GM12878 (cell line): Measurements from ENCODE around the gene DCDC1. TPM values are rescaled to one million over a fixed set of nuclear protein-coding genes. Genes with fewer than 3 reads are reported as not detected.

ENCODE experiments used
- ATAC-seq: fragments of 200-7000 bp; cut with Tn5 transposase; 3 replicates; pipeline ENCODE4 v1.9.1; 2020; ENCODE audit warnings: mild to moderate bottlenecking, moderate library complexity
- BruUV-seq: library from RNA; stranded (reverse); fragments of 400-500 nt; replicated peaks from 2 replicates; lab custom pipeline; 2021; lab: Mats Ljungman, UMichigan
- CTCF ChIA-PET: fragments of 300-600 bp; sonication (Branson Sonifier 250); formaldehyde crosslinking; extraction: SDS; loops from one replicate; lab custom pipeline; 2021; ENCODE audit warnings: inconsistent platforms; lab: Yijun Ruan, JAX
- POLR2A ChIA-PET: fragments of 350-600 bp; formaldehyde crosslinking; extraction: SDS; loops from one replicate; lab custom pipeline; 2021; ENCODE audit warnings: inconsistent platforms; lab: Charles Lee
- RAD21 ChIA-PET: fragments of 300-600 bp; sonication (Branson Sonifier 250); formaldehyde crosslinking; loops from one replicate; lab custom pipeline; 2023; ENCODE audit warnings: antibody characterized with exemption; ENCODE audit not compliant: unreplicated experiment; lab: Charles Lee
- SMC1A ChIA-PET: fragments of 300-600 bp; sonication (Branson Sonifier 250); formaldehyde crosslinking; loops from one replicate; lab custom pipeline; 2023; ENCODE audit not compliant: unreplicated experiment, uncharacterized antibody; lab: Charles Lee
- DNase-seq: peaks from one replicate; pipeline ENCODE4 v3.0.0-alpha.2; 2011; ENCODE audit warnings: low read depth, low spot score
- FAIRE-seq: peaks from 3 replicates; lab custom pipeline; 2011; peaks lifted over from hg19 to GRCh38; lab: Jason Lieb, UNC
- H2AFZ ChIP-seq: 2 replicates; pipeline ENCODE4 v1.6.0; 2011; ENCODE audit warnings: low read depth, low read length, control low read depth; ENCODE audit not compliant: control insufficient read depth
- H3K27ac ChIP-seq: 2 replicates; pipeline ENCODE4 v1.5.1; 2011; ENCODE audit warnings: control low read depth; ENCODE audit not compliant: control insufficient read depth, insufficient read depth
- H3K27me3 ChIP-seq, 2 experiments: replicated peaks in 1 of 2; 2 replicates each; pipeline versions ENCODE4 v1.6.0 to v1.6.1; 2011; ENCODE audit warnings: low read length in 1 of 2; ENCODE audit not compliant: control insufficient read depth in 2 of 2, insufficient read depth in 2 of 2
- H3K36me3 ChIP-seq, 2 experiments: 2 replicates each; pipeline ENCODE4 v1.5.1; 2011; ENCODE audit warnings: low read length in 1 of 2; ENCODE audit not compliant: control insufficient read depth in 2 of 2, insufficient read depth in 2 of 2
- H3K4me1 ChIP-seq: 2 replicates; pipeline ENCODE4 v1.6.1; 2011; ENCODE audit warnings: mild to moderate bottlenecking, low read length, moderate library complexity, mixed read lengths; ENCODE audit not compliant: control insufficient read depth, insufficient read depth
- H3K4me2 ChIP-seq: 2 replicates; pipeline ENCODE4 v1.6.0; 2011; ENCODE audit warnings: control low read depth; ENCODE audit not compliant: control insufficient read depth, insufficient read depth
- H3K4me3 ChIP-seq: fragments of 200-600 bp; sonication (generic); 2 replicates; pipeline ENCODE4 v1.5.1; 2016
- H3K79me2 ChIP-seq: 2 replicates; pipeline ENCODE4 v1.6.0; 2011; ENCODE audit warnings: low read length; ENCODE audit not compliant: control insufficient read depth, insufficient read depth
- H3K9ac ChIP-seq: 2 replicates; pipeline ENCODE4 v1.8.0; 2011; ENCODE audit warnings: low read length, control low read depth, mixed read lengths; ENCODE audit not compliant: control insufficient read depth, insufficient read depth
- H3K9me3 ChIP-seq: replicated peaks from 3 replicates; pipeline ENCODE4 v1.5.1; 2011; ENCODE audit warnings: mild to moderate bottlenecking, low read length; ENCODE audit not compliant: control insufficient read depth, insufficient read depth
- H4K20me1 ChIP-seq: 2 replicates; pipeline ENCODE4 v1.6.0; 2011; ENCODE audit not compliant: control insufficient read depth, insufficient read depth
- CBFB ChIP-seq: IDR thresholded peaks from 2 replicates; pipeline ENCODE4 v1.6.1; 2016; ENCODE audit warnings: antibody characterized with exemption, low read depth
- CHD1 ChIP-seq: IDR thresholded peaks from 2 replicates; pipeline ENCODE4 v1.6.1; 2012; ENCODE audit warnings: low read depth, low read length, improper control_type of control experiment
- E4F1 ChIP-seq: fragments of 450-650 bp; IDR thresholded peaks from 2 replicates; pipeline ENCODE4 v1.6.1; 2018; ENCODE audit warnings: borderline replicate concordance, mild to moderate bottlenecking; ENCODE audit not compliant: partially characterized antibody
- JUNB ChIP-seq: IDR thresholded peaks from 2 replicates; pipeline ENCODE4 v1.6.1; 2016; ENCODE audit warnings: antibody characterized with exemption, mild to moderate bottlenecking
- KAT2A ChIP-seq: conservative IDR thresholded peaks from 2 replicates; pipeline ENCODE4 v1.6.1; 2011; ENCODE audit warnings: low read depth, low read length; ENCODE audit not compliant: control insufficient read depth
- MAX ChIP-seq: IDR thresholded peaks from 2 replicates; pipeline ENCODE4 v1.6.1; 2012; ENCODE audit warnings: low read depth, low read length, improper control_type of control experiment
- MXI1 ChIP-seq: fragments of 150-350 bp; IDR thresholded peaks from 2 replicates; pipeline ENCODE4 v1.6.1; 2011; ENCODE audit warnings: low read depth, mild to moderate bottlenecking, inconsistent platforms, low read length, improper control_type of control experiment
- MYC ChIP-seq: IDR thresholded peaks from 2 replicates; pipeline ENCODE4 v1.6.1; 2011; ENCODE audit warnings: mild to moderate bottlenecking, low read length, moderate library complexity, inconsistent platforms; ENCODE audit not compliant: insufficient read depth, insufficient replicate concordance, insufficient read length, severe bottlenecking
- NR2C1 ChIP-seq: fragments of 450-650 bp; IDR thresholded peaks from 2 replicates; pipeline ENCODE4 v1.6.1; 2017; ENCODE audit warnings: antibody characterized with exemption, mild to moderate bottlenecking, moderate library complexity
- NR2C2 ChIP-seq: IDR thresholded peaks from 2 replicates; pipeline ENCODE4 v1.6.1; 2011; ENCODE audit warnings: borderline replicate concordance, low read depth; ENCODE audit not compliant: control insufficient read depth, insufficient read length
- RBBP5 ChIP-seq: fragments of 200-600 bp; sonication (generic); conservative IDR thresholded peaks from 2 replicates; pipeline ENCODE4 v1.6.1; 2016
- SPI1 ChIP-seq: IDR thresholded peaks from 2 replicates; pipeline ENCODE4 v1.6.1; 2011; ENCODE audit warnings: low read depth, mild to moderate bottlenecking, low read length, moderate library complexity, borderline replicate concordance; ENCODE audit not compliant: insufficient read depth
- SRF ChIP-seq, 2 experiments: IDR thresholded peaks; 2 replicates each; pipeline ENCODE4 v1.6.1; 2011; ENCODE audit warnings: low read depth in 2 of 2, low read length in 2 of 2, mild to moderate bottlenecking in 1 of 2, moderate library complexity in 1 of 2
- TBL1XR1 ChIP-seq: IDR thresholded peaks from 2 replicates; pipeline ENCODE4 v1.6.1; 2012; ENCODE audit warnings: low read depth, low read length, improper control_type of control experiment
- ZNF274 ChIP-seq: IDR thresholded peaks from one replicate; pipeline ENCODE4 v1.8.0; 2011; ENCODE audit not compliant: insufficient read length, insufficient read depth
- in situ Hi-C: fragments of 300-500 bp; cut with MboI; formaldehyde crosslinking; loops from 9 replicates; pipeline ENCODE4 v1.14.3; 2018; ENCODE audit warnings: mixed read lengths
- intact Hi-C: fragments of 100-400 bp; cut with micrococcal nuclease; formaldehyde crosslinking; loops from one replicate; pipeline ENCODE4 v1.14.2; 2022; ENCODE audit not compliant: unreplicated experiment
- polyA plus RNA-seq, 11 experiments: library from polyadenylated mRNA; depleted of rRNA in 4 of 11; unstranded in 6 of 11; stranded (reverse) in 5 of 11; fragments of >200 nt; fragmentation: Nextera tagmentation in 4 of 11; fragmentation: Illumina TruSeq in 1 of 11; extraction: Ambion mirVana in 4 of 11; extraction: Trizol in 1 of 11; gene quantifications; 1 replicate in 1 of 11; 2 replicates in 10 of 11; pipeline versions ENCODE4 v1.2.1 to v1.2.3, GENCODE V29; 2011 to 2016; ENCODE audit warnings: inconsistent platforms in 2 of 11, missing spikeins in 2 of 11, low read depth in 1 of 11
- total RNA-seq, 4 experiments: library from RNA; depleted of rRNA in 3 of 4; stranded (reverse); fragments of >200 nt in 3 of 4; fragmentation: Illumina TruSeq in 1 of 4; extraction: Trizol in 1 of 4; gene quantifications; 2 replicates each; pipeline versions ENCODE4 v1.2.1 to v1.2.3, GENCODE V29; 2013 to 2021

DCDC1 gene
- total and polyA plus RNA-seq, 10 of the 15 experiments (the other 5 are each of a cell fraction or from before 2014, with no cell fraction given): not detected

GRCh38 chr11:30853439-30853838, 516.1 kb downstream of the DCDC1 start:
- ATAC-seq (no peak), DNase-seq (no peak), FAIRE-seq (no peak)
- no peaks in the 10 kb centered on the region; a peak in 1 of 4 replicates for H3K27me3 ChIP-seq
- H3K4me3 ChIP-seq: no peak overlapping the region
- H3K4me1 ChIP-seq: no peaks in the 10 kb centered on the region
- POLR2A ChIA-PET: interaction anchor here (0.6 kb wide), 1 partner anchor 184 kb away, joined by 4 read pairs; no protein-coding TSS in a partner anchor
- H3K79me2 ChIP-seq: no peaks in the 10 kb centered on the region
- RAD21 ChIA-PET: no interaction called here
- no peak for TF ChIP-seq MAX
- no peak for TF ChIP-seq KAT2A
- no peak for TF ChIP-seq MXI1
- no peak for TF ChIP-seq ZNF274
- no peak for TF ChIP-seq NR2C1
- TF ChIP-seq SRF (IDR thresholded peaks at IDR 0.05; ENCODE audit: low read depth in 2 of 2, low read length in 2 of 2): no peak
- no peak for TF ChIP-seq JUNB
- no peak for TF ChIP-seq CBFB
- TF ChIP-seq NR2C2: no peak
- no peak for TF ChIP-seq E4F1
- no peak for TF ChIP-seq TBL1XR1
- TF ChIP-seq RBBP5: no peak
- TF ChIP-seq SPI1: no peak
- no peak for TF ChIP-seq CHD1
- no peak for TF ChIP-seq MYC
- H4K20me1 ChIP-seq: no peaks in the 10 kb centered on the region
- no peaks in the 10 kb centered on the region for H3K36me3 ChIP-seq
- intact Hi-C loops (no loop called here), in situ Hi-C loops (no loop called here)
- SMC1A ChIA-PET: interaction anchor here (1.3 kb wide), 1 partner anchor 9 kb away, joined by 6 read pairs; no protein-coding TSS in a partner anchor
- CTCF ChIA-PET: interaction anchor here (1.2 kb wide), 1 partner anchor 508 kb away, joined by 3 read pairs; no protein-coding TSS in a partner anchor
- BruUV-seq: no TSS peak
- no peak overlapping the region for H3K4me2 ChIP-seq
- H3K27ac ChIP-seq: no peak overlapping the region
- H3K9ac ChIP-seq: no peak overlapping the region
- no peaks in the 10 kb centered on the region for H3K9me3 ChIP-seq
- no peak overlapping the region for H2AFZ ChIP-seq
